SIG-M5 treated with dmso at 0.1 percent for 504 hours (cell line): ENCODE data around the gene SDR42E2.
A peak's percentile ranks its signal among the peaks of the same experiment; 100 is the strongest.
"Not testable (repeated sequence)": the region's sequence is repeated elsewhere in the genome, so short reads cannot be mapped to it uniquely, and the experiment has no call there.

ENCODE experiments used
- DNase-seq: peaks from one replicate; lab custom pipeline; 2025; ENCODE audit not compliant: unreplicated experiment; lab: John Stamatoyannopoulos, UW

SDR42E2 gene

DNA sequence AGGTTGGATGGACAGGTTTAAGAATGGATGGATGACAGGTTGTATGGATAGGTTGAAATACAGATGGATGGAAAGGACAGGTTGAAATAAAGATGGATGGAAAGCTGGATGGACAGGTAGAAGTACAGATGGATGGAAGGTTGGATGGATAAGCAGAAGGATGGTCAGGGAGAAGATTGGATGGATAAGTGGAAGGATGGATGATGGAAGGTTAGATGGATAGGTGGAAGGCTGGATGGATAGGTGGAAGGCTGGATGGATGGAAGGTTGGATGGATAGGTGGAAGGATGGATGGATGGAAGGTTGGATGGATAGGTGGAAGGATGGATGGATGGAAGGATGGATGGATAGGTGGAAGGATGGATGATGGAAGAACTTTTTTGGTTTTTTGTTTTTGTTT is 905 bp upstream of the SDR42E2 start:
- DNase-seq: no peak

DNA sequence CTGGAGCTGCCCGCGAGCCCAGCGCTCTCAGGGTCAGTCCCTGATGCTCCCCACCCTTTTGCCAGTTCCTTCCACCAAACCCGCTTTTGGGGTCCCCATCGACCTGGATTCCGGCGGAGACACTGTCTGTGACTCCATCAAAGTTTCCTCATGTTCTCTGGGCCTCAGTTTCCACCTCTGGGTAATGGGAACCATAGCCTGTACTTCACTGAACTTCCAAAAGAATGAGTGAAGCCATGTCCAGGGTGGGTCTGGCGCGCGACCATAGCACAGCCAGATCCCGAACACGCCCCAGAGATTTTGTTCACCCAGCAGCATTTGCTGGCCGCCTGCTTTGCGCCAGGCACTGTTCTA is 327 bp downstream of the SDR42E2 start:
- DNase-seq: no peak

DNA sequence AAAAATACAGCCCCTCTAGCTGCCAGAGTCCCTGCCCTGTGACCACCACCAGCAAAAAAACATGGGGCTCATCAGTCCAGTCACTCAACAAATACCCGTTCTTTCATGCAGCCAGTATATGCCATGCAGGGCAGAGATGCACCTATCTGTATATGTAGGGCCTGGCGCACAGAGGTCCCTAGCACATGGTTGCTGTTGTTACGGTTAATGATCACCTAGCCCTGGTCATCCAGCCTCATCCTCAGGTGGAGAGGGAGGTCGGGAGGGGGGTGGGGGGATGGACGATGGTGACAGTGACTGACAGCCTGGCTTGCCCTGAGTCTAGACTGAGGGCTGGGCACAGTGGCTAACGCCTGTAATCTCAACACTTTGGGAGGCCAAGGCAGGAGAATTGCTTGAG is 1.5 kb downstream of the SDR42E2 start:
- no peak for DNase-seq

DNA sequence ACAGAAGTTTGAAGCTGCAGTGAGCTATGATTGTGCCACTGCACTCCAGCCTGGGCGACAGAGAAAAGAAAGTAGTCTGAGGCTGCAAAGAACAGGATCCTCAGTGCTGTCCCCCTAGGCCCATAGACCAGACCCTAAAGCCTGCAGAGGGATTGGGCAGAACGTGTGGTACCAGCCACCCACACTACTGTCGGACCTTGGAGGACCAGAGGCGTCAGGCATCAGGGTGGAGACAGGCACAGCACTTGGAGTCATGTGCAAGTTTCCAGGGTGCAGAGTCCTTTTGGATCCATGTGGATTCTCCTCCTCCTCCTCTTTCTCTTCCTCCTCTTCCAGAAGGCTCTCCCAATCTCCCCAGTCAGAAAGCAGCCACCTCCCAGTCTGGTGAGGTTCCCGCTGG is 2.2 kb downstream of the SDR42E2 start:
- DNase-seq: no peak

DNA sequence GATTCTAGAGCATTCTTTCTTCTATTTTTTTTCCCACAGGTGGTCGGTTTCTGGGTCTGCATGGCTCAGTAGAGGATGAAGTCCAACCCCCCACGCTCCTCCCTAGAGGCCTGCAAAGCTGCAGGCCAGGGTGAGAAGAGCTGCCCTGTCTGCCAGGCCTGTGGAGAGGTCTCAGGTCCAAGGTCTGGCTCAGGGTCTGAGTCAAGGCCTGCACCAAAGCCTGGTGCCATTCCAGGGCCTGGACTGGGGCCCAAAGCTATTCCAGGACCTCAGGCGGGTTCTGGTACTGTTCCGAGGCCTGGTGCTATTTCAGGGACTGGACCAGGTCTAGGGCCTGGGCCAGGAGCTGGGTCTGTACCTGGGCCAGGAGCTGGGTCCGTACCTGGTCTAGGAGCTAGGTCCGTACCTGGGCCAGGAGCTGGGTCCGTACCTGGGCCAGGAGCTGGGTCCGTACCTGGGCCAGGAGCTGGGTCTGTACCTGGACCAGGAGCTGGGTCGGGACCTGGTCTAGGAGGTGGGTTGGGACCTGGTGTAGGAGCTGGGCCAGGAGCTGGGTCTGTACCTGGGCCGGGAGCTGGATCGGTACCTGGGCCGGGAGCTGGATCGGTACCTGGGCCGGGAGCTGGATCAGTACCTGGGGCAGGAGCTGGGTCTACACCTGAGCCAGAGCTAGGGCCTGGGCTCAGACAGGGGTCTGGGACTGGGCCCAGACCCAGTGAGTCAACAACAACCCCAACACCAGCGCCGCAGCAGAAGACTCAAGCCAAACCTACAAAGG is 3.4 kb downstream of the SDR42E2 start:
- no peak for DNase-seq

DNA sequence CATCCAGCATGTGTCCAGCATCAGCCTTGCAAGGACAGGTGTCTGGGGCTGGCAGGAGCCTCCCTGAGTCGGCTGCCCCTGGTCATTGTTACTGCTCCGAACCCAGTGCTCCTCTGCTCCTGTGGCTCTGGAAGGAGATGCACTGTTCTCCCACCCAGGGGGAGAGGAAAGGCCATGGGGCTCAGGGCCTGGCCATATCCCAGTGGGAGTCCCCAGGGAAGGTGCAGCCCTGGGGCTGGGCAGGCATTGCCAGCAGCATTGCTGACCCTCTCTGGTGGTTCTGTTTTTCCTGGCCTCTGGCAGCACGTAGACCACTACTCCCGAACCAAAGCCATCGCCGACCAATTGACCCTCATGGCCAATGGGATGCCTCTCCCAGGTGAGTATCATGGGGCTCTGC is 9.6 kb downstream of the SDR42E2 start:
- DNase-seq: no peak

DNA sequence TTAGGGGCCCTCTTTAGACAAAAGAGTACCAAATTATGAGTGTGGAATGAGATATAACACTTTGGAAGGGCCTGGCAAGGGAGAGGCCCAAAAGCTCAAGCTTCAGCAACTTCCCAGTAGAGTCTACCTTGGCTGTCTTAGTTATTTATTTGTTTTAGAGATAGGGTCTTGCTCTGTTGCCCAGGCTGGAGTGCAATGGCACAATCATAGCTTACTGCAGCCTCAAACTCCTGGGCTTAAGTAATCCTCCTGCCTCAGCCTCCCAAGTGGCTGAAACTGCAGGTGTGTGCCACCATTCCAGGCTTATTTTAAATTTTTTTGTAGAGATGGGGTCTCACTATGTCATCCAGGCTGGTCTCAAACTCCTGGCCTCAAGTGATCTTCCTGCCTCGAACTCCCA is 10.3 kb downstream of the SDR42E2 start:
- DNase-seq: not testable (repeated sequence)

DNA sequence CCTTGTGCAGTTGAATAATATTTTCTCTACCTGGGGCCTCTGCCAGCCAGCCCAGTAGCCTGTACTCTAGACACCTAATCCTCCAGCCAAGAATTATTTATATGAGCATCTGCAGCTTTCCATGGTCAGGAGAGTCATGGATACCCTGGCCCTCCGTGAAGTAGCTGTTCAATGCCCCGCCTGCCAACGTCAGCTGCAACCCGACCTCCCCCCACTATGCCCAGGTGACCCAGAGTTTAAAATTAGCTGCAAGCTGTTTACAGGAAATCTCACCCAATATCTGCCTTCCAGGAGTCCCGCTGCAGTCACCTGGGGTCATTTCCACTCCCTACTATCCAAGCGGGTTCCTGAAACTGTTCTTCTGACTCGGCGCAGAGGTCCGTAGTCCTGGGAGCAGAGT is 12.3 kb downstream of the SDR42E2 start:
- DNase-seq: no peak

DNA sequence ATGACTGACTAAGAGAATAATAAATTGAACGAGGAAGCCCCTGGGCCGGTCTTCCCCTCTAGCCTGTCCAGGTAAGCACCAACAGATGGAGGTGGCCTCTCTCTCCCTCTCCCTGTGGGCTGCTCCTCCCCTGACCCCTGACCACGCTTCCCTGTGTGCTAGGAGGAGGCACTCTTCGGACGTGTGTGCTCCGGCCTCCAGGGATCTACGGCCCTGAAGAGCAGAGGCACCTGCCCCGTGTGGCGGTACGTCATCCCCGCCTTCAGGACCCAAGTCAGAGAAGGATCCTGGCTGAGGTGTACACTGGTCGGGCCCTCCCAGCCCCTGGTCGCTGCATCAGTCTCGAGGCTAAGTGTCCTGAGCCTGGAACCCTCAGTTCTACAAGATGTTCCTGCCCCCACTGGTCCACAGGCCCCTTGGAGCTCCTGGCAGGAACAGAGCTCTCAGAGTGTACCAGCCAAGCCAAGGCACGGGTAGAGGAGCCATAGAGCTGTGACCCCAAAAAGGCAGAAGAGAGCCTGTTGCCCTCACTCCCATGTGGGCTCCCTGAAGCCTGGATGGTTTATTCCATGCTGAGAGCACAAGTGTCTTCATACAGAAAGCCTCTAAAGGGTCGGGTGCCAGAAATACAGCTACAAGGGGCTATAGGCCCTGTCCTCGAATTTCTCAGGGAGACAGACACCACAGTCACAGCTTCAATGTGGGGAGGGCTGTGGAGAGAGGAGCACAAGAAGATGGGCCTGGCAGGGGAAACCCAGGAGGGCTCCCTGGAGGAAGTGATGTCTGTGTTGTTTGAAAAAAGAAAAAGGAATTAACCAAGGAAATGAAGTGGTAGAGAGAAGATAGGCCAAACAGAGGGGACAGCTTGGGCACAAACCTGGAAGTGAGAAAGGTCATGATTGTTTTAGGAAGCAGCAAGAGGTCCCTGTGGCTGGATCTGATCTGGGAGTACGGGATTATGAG is 15.9 kb downstream of the SDR42E2 start:
- no peak for DNase-seq

DNA sequence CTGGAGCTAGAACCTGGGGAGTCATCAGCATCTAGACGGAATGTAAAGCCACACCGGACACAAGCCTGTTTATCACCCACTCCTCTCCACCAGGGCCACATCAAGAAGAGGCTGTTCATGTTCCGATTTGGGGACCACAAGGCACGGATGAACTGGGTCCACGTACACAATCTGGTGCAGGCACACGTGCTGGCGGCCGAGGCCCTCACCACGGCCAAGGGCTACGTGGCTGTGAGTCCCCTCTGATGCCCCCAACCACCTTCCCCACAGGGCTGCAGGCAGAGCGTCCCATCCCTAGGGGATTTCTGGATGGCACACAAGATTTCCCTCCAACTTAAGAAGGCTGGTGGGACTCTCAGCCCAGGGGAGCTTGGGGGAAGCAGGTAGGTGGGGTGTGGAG is 19.1 kb downstream of the SDR42E2 start:
- no peak for DNase-seq

DNA sequence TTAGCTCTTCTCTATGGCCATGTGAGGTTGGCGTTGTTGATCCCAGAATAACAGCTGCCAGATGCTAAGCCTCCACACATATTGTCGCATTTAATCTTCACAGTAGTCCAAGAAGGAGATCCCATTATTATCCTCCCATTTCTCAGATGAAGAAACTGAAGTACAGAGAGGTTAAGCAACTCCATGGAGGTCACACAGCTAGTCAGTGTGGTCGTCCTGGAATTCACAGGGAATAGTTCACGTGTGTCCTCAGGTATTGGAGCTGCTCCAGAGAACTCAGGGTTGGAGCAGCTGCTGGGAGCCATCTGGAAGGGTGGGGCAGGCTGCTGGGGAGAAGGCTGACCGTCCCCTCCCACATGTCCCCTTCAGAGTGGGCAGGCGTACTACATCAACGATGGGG is 19.5 kb downstream of the SDR42E2 start:
- no peak for DNase-seq

DNA sequence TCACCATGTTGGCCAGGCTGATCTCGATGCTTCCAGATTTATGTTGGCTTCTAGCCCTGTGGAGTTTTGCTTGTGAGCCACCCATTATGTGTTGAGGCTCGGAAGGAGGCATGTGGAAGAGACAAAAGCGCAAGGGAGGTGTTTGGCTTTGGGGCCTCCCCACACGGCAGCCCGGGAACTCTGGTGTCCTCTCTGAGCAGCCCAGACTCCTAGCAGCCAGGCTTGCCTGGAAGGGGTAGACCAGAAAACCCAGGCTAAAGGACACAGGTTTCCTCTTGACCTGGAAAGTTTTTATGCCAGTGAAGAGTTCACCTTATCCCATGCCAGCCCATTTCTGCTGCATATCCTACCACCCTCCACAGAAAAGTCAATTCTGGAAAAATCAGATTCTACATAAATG is 21.0 kb downstream of the SDR42E2 start:
- no peak for DNase-seq

DNA sequence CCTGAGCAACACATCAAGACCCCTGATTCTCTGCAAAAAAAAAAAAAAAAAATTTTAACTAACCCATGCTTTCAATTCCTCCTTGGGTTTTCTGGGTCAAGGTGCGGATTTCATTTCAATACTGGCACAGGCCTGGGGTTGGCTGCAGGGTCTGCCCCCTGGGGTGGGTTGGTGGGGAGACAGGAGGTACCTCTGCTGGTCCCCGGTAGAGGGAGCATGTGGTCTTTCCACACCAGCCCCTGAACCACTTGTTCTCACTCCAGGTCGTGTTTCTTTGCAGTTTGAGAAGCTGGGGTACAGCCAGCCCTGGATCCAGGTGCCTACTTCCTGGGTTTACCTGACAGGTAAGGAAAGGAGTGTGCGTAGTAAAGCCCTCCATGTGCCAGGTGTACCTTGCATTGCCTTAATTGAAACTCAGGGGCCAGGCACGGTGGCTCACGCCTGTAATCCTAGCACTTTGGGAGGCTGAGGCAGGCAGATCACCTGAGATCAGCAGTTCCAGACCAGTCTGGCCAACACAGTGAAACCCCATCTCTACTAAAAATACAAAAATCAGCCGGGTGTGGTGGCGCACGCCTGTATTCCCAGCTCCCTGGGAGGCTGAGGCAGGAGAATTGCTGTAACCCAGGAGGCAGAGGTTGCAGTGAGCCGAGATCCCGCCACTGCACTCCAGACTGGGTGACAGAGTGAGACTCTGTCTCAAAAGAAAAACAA is 21.8 kb downstream of the SDR42E2 start:
- DNase-seq: no peak

DNA sequence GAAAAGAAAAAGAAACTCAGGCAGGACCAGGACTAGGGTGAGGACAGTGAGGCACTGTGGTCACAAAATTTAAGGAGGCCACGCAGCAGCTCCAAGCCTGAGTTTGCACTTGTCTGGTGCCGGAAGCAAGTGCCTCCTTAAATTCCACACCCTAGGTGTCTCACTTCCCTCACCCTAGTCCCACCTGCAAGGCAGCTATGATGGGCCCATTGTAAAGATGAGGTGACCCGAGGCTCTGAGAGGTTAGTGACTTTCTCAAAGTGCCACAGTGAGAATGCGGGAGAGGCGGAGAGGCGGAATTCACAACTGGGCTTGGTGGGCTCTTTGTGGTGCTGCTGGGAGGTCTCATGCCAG is 22.3 kb downstream of the SDR42E2 start:
- no peak for DNase-seq

DNA sequence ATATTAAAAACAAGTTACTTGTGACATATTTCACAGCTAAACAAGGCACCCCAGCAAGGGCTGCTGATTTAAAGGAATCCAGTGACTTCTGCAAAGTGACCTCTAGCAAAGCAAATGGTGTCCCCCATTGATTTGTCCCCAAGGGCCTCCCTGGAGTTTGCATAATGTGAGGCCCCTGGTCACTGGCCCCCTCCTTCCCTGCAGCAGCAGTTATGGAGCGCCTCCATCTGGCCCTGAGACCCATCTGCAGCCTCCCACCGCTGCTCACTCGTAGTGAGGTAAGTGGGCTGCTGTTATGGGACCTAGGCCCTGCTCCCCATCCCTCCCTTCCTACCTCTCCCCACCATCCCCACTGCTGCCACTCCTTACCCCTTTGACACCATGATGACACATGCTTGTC is 24.2 kb downstream of the SDR42E2 start:
- DNase-seq: no peak

DNA sequence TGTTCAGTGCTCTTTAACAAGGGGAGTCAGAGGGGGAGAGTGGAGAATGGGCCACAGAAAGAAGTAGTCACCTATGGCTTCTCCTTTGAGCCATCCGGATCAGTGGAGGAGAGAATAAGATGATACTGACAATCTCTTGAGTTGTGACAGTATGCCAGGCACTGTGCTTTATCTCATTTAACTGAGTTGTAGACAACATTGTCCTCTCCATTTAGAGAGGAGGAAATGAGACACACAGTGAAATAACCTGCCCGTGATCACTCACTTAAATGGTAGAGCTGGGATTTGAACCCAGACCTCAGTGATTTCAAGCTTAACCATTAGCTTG is 25.9 kb downstream of the SDR42E2 start:
- no peak for DNase-seq

DNA sequence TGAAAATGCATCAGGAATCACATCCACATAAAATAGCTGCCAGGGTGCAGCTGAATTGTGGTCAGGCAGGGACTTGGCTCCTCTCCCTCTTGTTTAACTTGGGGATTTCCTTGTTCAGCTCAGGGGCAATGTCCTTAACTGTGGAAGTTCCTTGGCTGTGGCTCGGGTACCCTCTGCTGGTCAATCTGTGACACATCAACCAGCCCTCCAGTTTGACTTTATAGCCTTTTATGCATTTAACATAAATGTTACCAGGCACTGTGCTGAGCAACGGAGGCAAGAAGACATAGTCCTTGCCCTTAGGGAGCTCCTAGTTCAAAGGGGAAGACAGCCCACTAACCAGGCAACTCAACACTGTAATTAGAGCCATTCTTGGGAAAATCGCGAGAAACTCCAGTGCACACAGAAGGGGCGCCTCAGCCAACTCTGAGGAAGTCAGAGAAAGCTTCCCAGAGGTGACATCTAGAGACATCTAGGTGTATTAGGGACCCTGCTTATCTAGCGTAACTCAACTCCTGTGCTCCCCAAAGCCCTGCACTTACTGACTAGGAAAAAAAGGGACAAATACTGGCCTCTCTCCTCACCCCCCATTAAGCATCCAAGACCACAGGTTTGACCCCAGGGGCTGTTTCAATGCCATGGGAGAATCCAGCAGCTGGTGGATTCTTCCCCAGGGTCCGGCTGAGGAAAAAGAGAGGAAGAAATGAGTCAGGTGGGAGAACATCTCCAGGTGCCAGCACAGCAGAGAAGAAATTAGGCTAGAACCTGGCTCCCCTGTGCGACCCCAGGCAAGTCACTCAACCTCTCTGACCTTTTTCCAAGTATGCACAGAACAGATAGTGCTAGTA is 26.5 kb downstream of the SDR42E2 start:
- DNase-seq: peak; percentile 83

DNA sequence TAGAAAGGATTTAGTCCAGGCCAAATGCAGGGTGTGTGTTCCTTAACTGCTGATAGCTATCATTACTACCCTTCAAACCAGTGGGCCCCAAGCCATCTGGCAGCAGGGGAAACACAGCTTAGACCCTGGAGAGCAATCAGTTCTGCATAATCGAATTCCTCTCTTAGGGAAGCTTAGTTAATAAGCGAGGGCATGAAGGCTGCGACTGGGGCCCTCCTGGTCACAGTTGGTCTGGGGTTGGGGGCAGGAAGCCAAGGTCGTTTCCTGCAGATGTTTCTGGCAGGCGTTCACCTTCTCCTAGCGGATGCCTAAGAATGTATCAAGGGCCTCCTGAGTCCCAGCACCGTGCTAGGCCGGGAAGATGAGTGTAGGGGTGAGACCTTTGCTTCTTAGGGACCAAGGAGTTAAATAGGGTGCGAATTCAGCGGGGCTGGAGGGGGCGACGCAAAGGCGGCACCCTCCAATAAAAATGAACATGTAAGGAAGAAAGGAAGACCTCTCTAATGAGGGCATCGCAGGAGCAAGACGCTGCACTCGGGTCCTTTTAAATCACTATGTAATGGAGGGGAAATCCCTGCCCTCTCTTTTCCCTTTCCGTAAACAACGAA is 27.3 kb downstream of the SDR42E2 start:
- DNase-seq: no peak

DNA sequence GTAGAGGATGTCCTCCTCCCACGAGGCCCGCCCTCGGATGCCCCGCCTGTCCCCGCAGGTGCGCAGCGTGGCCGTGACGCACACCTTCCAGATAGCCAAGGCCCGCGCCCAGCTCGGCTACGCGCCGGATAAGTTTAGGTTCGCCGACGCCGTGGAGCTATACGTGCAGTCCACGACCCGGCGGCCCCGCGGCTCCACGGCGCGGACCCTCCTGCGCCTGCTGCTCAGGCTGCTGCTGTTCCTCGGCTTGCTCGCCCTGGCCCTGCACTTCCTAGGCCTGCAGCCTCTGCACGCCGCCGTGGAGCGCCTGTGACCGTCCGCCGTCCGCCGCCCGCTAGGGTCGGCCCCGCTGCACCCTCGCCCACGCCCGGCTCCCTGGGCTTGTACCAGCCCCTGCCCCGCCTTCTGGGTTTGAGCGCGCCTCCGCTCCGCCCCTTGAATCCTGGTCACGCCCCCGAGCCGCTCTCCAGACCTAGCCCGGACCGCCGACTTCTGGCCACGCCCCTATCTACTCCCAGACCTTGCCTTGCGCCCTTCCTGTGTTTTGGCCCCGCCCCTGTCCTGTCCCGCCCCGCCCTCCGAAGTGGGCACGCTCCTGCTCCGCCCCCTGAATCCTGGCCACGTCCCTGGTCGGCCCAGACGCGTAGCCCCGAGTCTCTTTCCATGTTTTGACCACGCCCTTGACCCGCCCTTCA is 27.9 kb downstream of the SDR42E2 start:
- DNase-seq: peak; percentile 99
